Coronary artery (tissue), 2 donors: ENCODE results near the gene TNXB.

Experiments
- DNase-seq: peaks from one replicate; pipeline ENCODE4 v3.0.0-alpha.2; 2017; ENCODE audit warnings: low spot score
- H3K27ac ChIP-seq, 2 donors: fragments of 200-600 bp; sonication (generic); one replicate each; pipeline ENCODE4 v1.5.1; 2016 to 2019
- H3K4me3 ChIP-seq: fragments of 200-600 bp; sonication (generic); 2 replicates; pipeline ENCODE4 v1.5.1; 2016; ENCODE audit warnings: mild to moderate bottlenecking, moderate library complexity
- CTCF ChIP-seq: fragments of 200-600 bp; sonication (generic); IDR thresholded peaks from one replicate; pipeline ENCODE4 v1.5.1; 2019; ENCODE audit warnings: antibody characterized with exemption

The TNXB gene

GRCh38 chr6:32151863-32152768 lies 43.0 kb upstream of the TNXB start, which contains the start of gene PRRT1:
Gene PRRT1 (minus strand): TSS chr6:32151939. CDS start chr6:32151827, 112 bp downstream.
- H3K27ac ChIP-seq, result peak within 1 kb of the TSS; percentile 88 to 93

GRCh38 chr6:32151181-32151862 lies 42.2 kb upstream of the TNXB start:
- no peak for TF ChIP-seq CTCF
- Histone ChIP-seq H3K4me3 (peak overlapping the region; percentile 97), H3K27ac (peak overlapping the region in 1 of 2 donors; percentile 93)
- no peak for DNase-seq

More at GRCh38 chr6:32151863-32152768, 43.0 kb upstream of the TNXB start, which contains the start of gene PRRT1:
- DNase-seq, result no peak
- TF ChIP-seq CTCF, result no peak
- H3K4me3 ChIP-seq, result peak within 1 kb of the TSS; percentile 97

- Histone ChIP-seq H3K27ac (peak overlapping the region in 1 of 2 donors; percentile 93), H3K4me3 (peak overlapping the region; percentile 97)
- no peak for DNase-seq
- TF ChIP-seq CTCF, result no peak
Measured at GRCh38 chr6:32149932-32150870, 41.1 kb upstream of the TNXB start.

- TF ChIP-seq CTCF, result no peak
- Histone ChIP-seq H3K4me3 (peak overlapping the region; percentile 9), H3K27ac (no peak overlapping the region)
- no peak for DNase-seq
Measured at GRCh38 chr6:32149092-32149755, 40.1 kb upstream of the TNXB start.

- no peak for TF ChIP-seq CTCF
- H3K27ac ChIP-seq, result no peak overlapping the region
- peak overlapping the region; percentile 9 for H3K4me3 ChIP-seq
- DNase-seq, result no peak
Measured at GRCh38 chr6:32148289-32149091, 39.4 kb upstream of the TNXB start.
